NCI-H1417 treated with DMSO at 0.1 percent for 48 hours (cell line): Measurements from ENCODE around the gene CTSS.
"Not testable (repeated sequence)": the region's sequence is repeated elsewhere in the genome, so short reads cannot be mapped to it uniquely, and the experiment has no call there.

Experiments used
- DNase-seq: peaks from one replicate; lab custom pipeline; 2025; lab: John Stamatoyannopoulos, UW

The CTSS gene

GRCh38 chr1:150765296-150765976 lies at the start of gene CTSS:
Gene CTSS, minus strand, starts transcription at chr1:150765778. Its CDS starts 1,015 bp downstream, at chr1:150764763.
- no peak for DNase-seq

GRCh38 chr1:150813028-150813707 lies 47.6 kb upstream of the CTSS start:
- DNase-seq: no peak

- no peak for DNase-seq
These were observed 45.5 kb upstream of the CTSS start for GRCh38 chr1:150810958-150811659.

- no peak for DNase-seq
These were observed 44.1 kb upstream of the CTSS start for GRCh38 chr1:150809651-150810050.

GRCh38 chr1:150808846-150809245 lies 43.3 kb upstream of the CTSS start:
- DNase-seq: no peak

- no peak for DNase-seq
These were observed 42.5 kb upstream of the CTSS start, which contains the start of gene CTSK for GRCh38 chr1:150808121-150808520. Gene CTSK, minus strand, starts transcription at chr1:150808260. Its CDS starts 1,455 bp downstream, at chr1:150806805.

- DNase-seq: no peak
These were observed 41.9 kb upstream of the CTSS start for GRCh38 chr1:150807249-150808023.

GRCh38 chr1:150805899-150806298 lies 40.3 kb upstream of the CTSS start:
- no peak for DNase-seq

GRCh38 chr1:150804671-150805070 lies 39.1 kb upstream of the CTSS start:
- DNase-seq: no peak

- DNase-seq: no peak
These were observed 33.5 kb upstream of the CTSS start for GRCh38 chr1:150799089-150799488.

- DNase-seq: no peak
These were observed 32.9 kb upstream of the CTSS start for GRCh38 chr1:150798525-150798924.

- no peak for DNase-seq
These were observed 30.8 kb upstream of the CTSS start for GRCh38 chr1:150796374-150796773.

- DNase-seq: not testable (repeated sequence)
These were observed 28.2 kb upstream of the CTSS start for GRCh38 chr1:150793778-150794177.

GRCh38 chr1:150793221-150793620 lies 27.6 kb upstream of the CTSS start:
- no peak for DNase-seq

GRCh38 chr1:150791585-150791984 lies 26.0 kb upstream of the CTSS start:
- no peak for DNase-seq

GRCh38 chr1:150789396-150789795 lies 23.8 kb upstream of the CTSS start:
- no peak for DNase-seq

GRCh38 chr1:150788946-150789345 lies 23.4 kb upstream of the CTSS start:
- DNase-seq: peak; percentile 10

- DNase-seq: no peak
These were observed 21.9 kb upstream of the CTSS start for GRCh38 chr1:150787455-150787854.

GRCh38 chr1:150780510-150780909 lies 14.9 kb upstream of the CTSS start:
- no peak for DNase-seq

GRCh38 chr1:150778409-150778808 lies 12.8 kb upstream of the CTSS start:
- DNase-seq: no peak

GRCh38 chr1:150777544-150777943 lies 12.0 kb upstream of the CTSS start:
- DNase-seq: no peak

- not testable (repeated sequence) for DNase-seq
These were observed 10.4 kb upstream of the CTSS start for GRCh38 chr1:150775931-150776505.
